Measurements from ENCODE around the gene ABCC5.

DNA sequence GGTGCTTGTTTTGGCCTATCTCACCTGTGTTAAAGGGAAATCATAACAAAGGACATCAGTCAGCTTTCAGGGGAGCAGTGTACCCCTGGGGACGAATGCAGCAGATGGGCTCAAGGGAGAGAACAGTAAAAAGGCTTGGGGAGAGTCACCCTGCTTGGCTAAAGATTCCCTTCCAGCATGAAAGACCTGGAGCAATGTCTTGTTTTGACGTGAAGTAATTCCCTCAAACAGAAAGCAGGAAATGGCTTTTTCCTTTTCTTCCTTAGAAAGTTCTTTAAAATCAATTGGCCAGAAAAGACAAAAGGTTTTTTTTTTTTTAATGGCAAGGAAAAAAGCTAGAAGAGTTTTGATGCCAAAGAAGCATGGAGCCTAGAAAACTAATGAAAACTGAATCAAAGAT, 76.5 kb downstream of the ABCC5 start:
- TF ChIP-seq CTCF (IDR thresholded peaks at IDR 0.05) (no peak), POLR2A (IDR thresholded peaks at IDR 0.05) (no peak), POLR2AphosphoS5 (IDR thresholded peaks at IDR 0.05; ENCODE audit: insufficient read depth in 1 of 2, low read depth in 1 of 2) (no peak)

Measured in vagina (tissue), 2 donors.